Neutrophil (primary cell): ENCODE results near the gene GRAMD4.

Experiments used
- H3K27ac ChIP-seq: fragments of 200-600 bp; sonication (generic); 2 replicates; pipeline ENCODE4 v1.5.1; 2016; ENCODE audit warnings: mild to moderate bottlenecking, moderate library complexity
- H3K27me3 ChIP-seq: fragments of 200-600 bp; sonication (generic); 2 replicates; pipeline ENCODE4 v1.6.0; 2016; ENCODE audit warnings: mild to moderate bottlenecking
- H3K36me3 ChIP-seq: fragments of 200-600 bp; sonication (generic); 2 replicates; pipeline ENCODE4 v1.5.1; 2017
- H3K4me1 ChIP-seq, 2 experiments: fragments of 200-600 bp in 1 of 2; sonication (generic) in 1 of 2; 1 replicate in 1 of 2; 2 replicates in 1 of 2; pipeline versions ENCODE4 v1.5.1 to v1.6.1; 2013 to 2016; ENCODE audit warnings: low read depth in 1 of 2, low read length in 1 of 2, mild to moderate bottlenecking in 1 of 2, moderate library complexity in 1 of 2; ENCODE audit not compliant: control insufficient read depth in 1 of 2, insufficient read depth in 1 of 2
- H3K4me3 ChIP-seq, 2 experiments: fragments of 200-600 bp in 1 of 2; sonication (generic) in 1 of 2; 1 replicate in 1 of 2; 2 replicates in 1 of 2; pipeline ENCODE4 v1.5.1; 2013 to 2016; ENCODE audit warnings: low read depth in 1 of 2, low read length in 1 of 2, mild to moderate bottlenecking in 1 of 2, moderate library complexity in 1 of 2
- H3K9me3 ChIP-seq: fragments of 200-600 bp; sonication (generic); 2 replicates; pipeline ENCODE4 v1.5.1; 2016
- CTCF ChIP-seq: fragments of 200-600 bp; sonication (generic); IDR thresholded peaks from 2 replicates; pipeline ENCODE4 v1.5.1; 2016; ENCODE audit warnings: antibody characterized with exemption

GRAMD4 gene

GRCh38 chr22:46672731-46673130, 52.5 kb downstream of the GRAMD4 start:
- no peak for TF ChIP-seq CTCF
- no peaks in the 10 kb centered on the region for H3K27me3 ChIP-seq
- H3K4me1 ChIP-seq = peaks cover 15 to 16% of the 10 kb centered on the region in 2 experiments
- H3K27ac ChIP-seq = no peak overlapping the region
- H3K9me3 ChIP-seq = no peaks in the 10 kb centered on the region
- H3K36me3 ChIP-seq = peaks cover 81% of the 10 kb centered on the region
- no peak overlapping the region for H3K4me3 ChIP-seq

GRCh38 chr22:46673205-46673604, 53.0 kb downstream of the GRAMD4 start:
- H3K9me3 ChIP-seq = no peaks in the 10 kb centered on the region
- peaks cover 81% of the 10 kb centered on the region for H3K36me3 ChIP-seq
- TF ChIP-seq CTCF = no peak
- peaks cover 15 to 16% of the 10 kb centered on the region in 2 experiments for H3K4me1 ChIP-seq
- no peak overlapping the region for H3K27ac ChIP-seq
- H3K4me3 ChIP-seq = no peak overlapping the region
- H3K27me3 ChIP-seq = no peaks in the 10 kb centered on the region

GRCh38 chr22:46673662-46674236, 53.6 kb downstream of the GRAMD4 start:
- Histone ChIP-seq H3K36me3 (peaks cover 80% of the 10 kb centered on the region), H3K27me3 (no peaks in the 10 kb centered on the region), H3K4me1 (peaks cover 15 to 16% of the 10 kb centered on the region in 2 experiments), H3K9me3 (no peaks in the 10 kb centered on the region), H3K4me3 (no peak overlapping the region), H3K27ac (peak overlapping the region; percentile 45)
- no peak for TF ChIP-seq CTCF

- TF ChIP-seq CTCF = no peak
- Histone ChIP-seq H3K27ac (peak overlapping the region; percentile 45), H3K4me3 (peak overlapping the region; percentile 41 to 43), H3K4me1 (peaks cover 15 to 16% of the 10 kb centered on the region in 2 experiments), H3K27me3 (no peaks in the 10 kb centered on the region), H3K36me3 (peaks cover 79% of the 10 kb centered on the region), H3K9me3 (no peaks in the 10 kb centered on the region)
Measured at GRCh38 chr22:46674367-46674781, 54.2 kb downstream of the GRAMD4 start.

- no peaks in the 10 kb centered on the region for H3K9me3 ChIP-seq
- no peaks in the 10 kb centered on the region for H3K27me3 ChIP-seq
- H3K4me3 ChIP-seq = no peak overlapping the region
- H3K36me3 ChIP-seq = peaks cover 79% of the 10 kb centered on the region
- no peak for TF ChIP-seq CTCF
- H3K27ac ChIP-seq = no peak overlapping the region
- peaks cover 15 to 16% of the 10 kb centered on the region in 2 experiments for H3K4me1 ChIP-seq
Measured at GRCh38 chr22:46674906-46675305, 54.7 kb downstream of the GRAMD4 start.
